ENCODE measurements around the gene DENND1C.

Gene DENND1C

GRCh38 chr19:6476896-6477431, 4.6 kb downstream of the DENND1C start:
- DNase-seq: no peak

- DNase-seq: peak; percentile 59
Observed at GRCh38 chr19:6476155-6476895, 5.3 kb downstream of the DENND1C start.

GRCh38 chr19:6475321-6476108, 6.1 kb downstream of the DENND1C start:
- no peak for DNase-seq

GRCh38 chr19:6473647-6474046, 7.9 kb downstream of the DENND1C start:
- no peak for DNase-seq

GRCh38 chr19:6472713-6473112, 8.9 kb downstream of the DENND1C start:
- DNase-seq: no peak

GRCh38 chr19:6471076-6471475, 10.5 kb downstream of the DENND1C start:
- DNase-seq: no peak

- no peak for DNase-seq
Observed at GRCh38 chr19:6470173-6470572, 11.4 kb downstream of the DENND1C start.

GRCh38 chr19:6467384-6467783, 14.2 kb downstream of the DENND1C start:
- no peak for DNase-seq

- DNase-seq: no peak
Observed at GRCh38 chr19:6466526-6467248, 14.9 kb downstream of the DENND1C start.

- DNase-seq: no peak
Observed at GRCh38 chr19:6465663-6466062, 15.9 kb downstream of the DENND1C start.

GRCh38 chr19:6465006-6465405, 16.6 kb downstream of the DENND1C start:
- DNase-seq: no peak

GRCh38 chr19:6464070-6464873, 17.3 kb downstream of the DENND1C start, which contains the start of gene CRB3:
TSS of gene CRB3 (plus strand) at chr19:6464271. CDS start at chr19:6464702, 431 bp downstream.
- peak; percentile 55 for DNase-seq

- peak; percentile 98 for DNase-seq
Observed at GRCh38 chr19:6460099-6460884, 21.3 kb downstream of the DENND1C start.

- peak; percentile 65 for DNase-seq
Observed at GRCh38 chr19:6459262-6460098, 22.1 kb downstream of the DENND1C start, which contains the start of gene SLC25A23. TSS of gene SLC25A23 (minus strand) at chr19:6459792. CDS start at chr19:6459628, 164 bp downstream.

GRCh38 chr19:6458695-6459261, 22.8 kb downstream of the DENND1C start:
- no peak for DNase-seq

GRCh38 chr19:6457958-6458694, 23.5 kb downstream of the DENND1C start:
- no peak for DNase-seq

- DNase-seq: no peak
Observed at GRCh38 chr19:6455924-6456323, 25.7 kb downstream of the DENND1C start.

- DNase-seq: no peak
Observed at GRCh38 chr19:6453951-6454565, 27.5 kb downstream of the DENND1C start.

- no peak for DNase-seq
Observed at GRCh38 chr19:6452899-6453298, 28.7 kb downstream of the DENND1C start.
